NCI-H2171 (cell line): ENCODE data around the gene IFITM10.

Experiments
- DNase-seq: peaks from one replicate; lab custom pipeline; 2025; lab: John Stamatoyannopoulos, UW

Gene IFITM10

DNA sequence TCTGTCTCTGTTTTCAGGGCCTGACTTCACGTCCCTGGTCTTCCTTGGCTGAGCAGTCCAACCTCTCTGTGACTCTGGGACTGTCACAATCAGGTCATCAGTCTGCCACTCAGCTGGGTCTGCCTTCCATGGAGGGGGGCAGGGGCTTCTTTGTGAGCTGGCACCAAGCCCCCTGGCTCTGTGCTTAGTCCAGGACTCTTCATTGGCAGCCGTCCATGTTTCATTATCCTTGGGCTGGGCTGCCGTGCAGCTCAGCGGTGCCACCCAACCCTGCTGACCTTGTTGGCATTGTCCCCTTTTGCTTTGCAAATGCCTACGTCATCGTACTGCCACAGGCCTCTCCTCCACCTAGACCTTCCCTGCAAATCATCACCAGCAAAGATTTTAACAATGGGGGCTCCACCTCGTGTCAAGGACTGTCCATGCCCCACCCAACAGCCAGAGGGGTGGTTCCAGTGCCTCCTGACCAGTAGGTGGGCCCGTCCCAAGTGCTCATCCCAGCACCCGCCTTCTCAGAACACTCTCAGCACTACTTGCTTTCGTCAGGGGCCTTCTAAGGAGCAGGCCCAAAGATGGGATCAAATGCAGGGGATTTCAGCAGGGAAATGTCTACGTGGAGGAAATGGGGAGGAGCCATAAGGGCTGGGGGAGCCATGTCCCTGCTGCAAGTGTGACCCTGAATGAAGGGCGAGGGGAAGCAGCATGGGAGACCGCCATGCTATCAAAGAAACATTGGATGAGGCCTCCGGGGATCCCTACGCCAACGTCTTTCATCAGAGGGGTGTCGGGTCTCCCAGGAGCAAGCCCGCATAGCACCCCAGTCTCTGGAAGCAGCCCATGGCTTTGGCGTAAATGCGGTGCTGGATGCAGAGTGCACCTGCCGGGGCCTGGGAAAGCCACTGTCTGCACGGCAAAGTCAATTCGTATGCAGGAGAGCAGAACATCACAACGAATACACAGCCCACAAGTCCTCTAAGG lies 35.2 kb downstream of the IFITM10 start:
- no peak for DNase-seq

DNA sequence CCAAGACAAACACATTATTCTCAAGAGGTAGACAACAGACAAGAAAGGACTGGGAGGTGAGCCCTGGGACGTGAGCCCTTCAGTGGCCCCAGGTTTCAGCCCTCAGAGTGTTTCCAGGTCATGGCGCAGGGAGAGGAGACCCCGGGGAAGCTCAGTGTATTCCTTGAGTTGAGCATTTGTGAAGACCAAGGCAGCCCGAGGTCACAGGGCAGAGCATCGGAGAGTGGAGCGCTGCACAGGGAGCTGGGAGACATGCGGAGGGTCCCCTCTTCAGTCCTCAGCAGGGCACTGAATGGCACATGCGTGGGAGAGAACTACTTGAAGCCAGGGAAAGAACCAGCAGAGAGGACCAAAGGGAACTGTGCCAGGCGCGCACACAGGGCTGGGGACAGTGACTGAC lies 41.7 kb downstream of the IFITM10 start:
- DNase-seq: no peak

DNA sequence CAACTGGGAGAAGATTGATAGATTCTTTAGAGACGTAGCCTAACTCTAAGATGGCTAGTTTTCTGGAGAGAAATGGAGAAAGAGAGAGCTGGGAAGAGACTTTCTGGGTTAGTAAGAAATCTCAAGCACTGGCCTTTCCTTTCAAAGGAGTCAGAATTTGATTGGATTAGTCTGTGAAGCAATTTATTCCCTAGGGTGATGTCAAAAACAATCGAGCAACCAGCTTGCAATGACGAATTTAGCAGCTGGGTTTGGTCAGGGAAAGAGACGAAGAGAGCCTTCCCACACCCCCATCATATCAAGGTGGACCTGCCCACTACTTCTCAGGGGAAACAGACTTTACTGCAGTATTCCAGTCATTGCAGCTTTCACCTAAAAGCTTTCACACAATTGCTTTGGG lies 42.6 kb downstream of the IFITM10 start:
- DNase-seq: no peak

DNA sequence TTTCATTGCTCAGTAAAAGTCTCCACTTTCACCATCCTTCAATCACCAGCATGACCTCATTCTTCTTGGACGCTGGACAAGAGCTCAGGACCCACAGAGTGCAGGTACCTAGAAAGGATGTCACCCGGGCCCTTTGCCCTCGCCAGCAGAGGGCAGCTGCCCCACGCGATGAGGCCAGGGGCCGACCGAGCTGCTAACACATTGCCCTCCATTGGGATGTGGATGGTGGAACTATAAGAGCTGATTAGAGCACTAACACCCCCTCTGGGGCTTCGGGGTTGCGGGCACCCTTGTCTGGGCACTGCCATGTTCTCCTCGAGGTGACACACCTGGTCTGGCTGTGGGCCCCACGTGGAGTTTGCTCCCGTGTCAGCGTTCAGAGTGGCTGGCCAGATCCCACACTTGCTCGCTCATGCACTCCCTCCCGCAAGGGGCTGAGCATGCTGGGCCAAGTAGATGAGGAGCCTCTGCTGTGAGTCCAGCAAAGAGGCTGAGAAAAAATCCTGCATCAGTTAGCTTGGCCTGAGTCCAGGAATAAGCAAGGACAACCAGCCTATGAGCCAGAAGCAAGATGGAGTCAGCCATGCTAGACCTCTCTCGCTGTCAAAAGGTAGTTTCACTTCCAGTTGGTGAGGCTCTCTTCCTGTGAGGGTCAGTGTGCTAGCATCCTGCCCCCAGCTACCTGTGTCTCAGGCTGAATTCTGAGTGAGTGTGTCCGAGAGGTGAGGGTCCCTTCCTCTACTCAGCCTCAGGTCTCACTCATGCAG lies 43.6 kb downstream of the IFITM10 start:
- DNase-seq: no peak

DNA sequence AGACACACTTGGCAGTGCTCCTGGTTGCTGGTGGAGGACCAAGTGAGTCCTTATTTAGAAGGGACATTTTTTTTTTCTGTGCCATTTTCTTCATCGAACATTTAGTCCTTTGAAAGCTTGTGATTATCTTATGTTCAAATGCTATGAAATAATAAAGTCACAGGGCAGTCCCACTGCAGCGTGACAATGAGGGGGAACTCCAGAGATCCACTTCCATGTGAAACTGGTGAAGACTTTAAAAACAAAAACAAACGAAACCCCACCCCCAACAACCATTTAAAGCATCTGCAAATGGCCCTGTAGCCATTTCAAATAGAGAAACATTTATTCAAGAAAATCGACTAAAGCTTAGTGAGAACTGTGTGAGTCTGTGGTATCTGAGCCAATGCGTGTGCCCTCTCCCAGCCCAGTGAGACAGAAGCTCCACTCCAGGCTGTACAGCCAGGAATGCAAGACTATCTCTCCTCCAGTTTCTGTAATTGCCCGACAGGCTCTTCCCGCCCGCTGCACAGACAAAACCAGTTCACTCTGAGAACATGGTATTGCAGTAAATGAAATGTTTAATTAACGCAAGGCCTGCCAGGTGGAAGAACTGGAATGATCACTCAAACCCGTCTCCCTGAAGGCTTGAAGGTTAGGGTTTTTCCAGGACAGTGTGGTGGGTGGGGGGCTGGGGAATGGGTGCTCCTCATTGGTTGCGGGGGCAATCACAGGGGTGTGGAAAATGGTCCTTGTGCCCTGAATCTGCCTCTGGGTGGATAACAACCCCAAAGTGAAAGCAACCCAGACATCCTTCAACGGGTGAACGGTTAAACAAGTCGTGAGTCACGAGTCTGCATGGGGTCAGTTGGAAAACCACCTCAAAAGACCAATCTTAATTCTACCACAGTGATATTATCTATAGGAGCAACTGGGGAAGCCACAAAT lies 45.0 kb downstream of the IFITM10 start:
- no peak for DNase-seq

DNA sequence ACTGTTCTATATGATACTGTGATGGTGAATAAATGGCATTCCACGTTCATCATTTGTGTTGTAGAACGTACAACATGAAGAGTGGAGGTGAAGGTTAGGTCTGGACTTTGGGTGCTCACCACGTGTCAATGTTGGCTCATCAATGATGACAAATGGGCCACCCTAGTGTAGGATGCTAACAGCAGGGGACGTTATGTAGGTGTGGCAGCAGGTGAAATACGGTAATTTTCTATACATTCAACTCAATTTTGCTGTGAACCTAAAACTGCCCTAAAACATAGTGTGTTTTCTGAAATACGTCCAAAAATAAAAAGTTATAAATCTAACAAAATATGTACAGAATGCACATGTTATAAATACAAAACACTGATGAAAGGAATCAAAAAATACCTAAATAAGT lies 47.2 kb downstream of the IFITM10 start:
- no peak for DNase-seq

DNA sequence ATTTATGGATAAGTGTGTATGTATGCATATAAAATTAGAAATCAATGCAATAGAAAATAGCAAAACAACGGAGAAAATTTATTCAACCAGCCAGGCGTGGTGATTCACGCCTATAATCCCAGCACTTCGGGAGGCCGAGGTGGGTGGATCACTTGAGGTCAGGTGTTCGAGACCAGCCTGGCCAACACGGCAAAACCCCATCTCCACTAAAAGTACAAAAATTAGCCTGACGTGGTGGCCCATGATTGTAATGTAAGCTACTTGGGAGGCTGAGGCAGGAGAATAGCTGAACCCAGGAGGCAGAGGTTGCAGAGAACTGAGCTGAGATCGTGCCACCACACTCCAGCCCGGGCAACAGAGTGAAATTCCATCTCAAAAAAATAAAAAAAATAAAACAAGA lies 47.9 kb downstream of the IFITM10 start:
- DNase-seq: no peak

DNA sequence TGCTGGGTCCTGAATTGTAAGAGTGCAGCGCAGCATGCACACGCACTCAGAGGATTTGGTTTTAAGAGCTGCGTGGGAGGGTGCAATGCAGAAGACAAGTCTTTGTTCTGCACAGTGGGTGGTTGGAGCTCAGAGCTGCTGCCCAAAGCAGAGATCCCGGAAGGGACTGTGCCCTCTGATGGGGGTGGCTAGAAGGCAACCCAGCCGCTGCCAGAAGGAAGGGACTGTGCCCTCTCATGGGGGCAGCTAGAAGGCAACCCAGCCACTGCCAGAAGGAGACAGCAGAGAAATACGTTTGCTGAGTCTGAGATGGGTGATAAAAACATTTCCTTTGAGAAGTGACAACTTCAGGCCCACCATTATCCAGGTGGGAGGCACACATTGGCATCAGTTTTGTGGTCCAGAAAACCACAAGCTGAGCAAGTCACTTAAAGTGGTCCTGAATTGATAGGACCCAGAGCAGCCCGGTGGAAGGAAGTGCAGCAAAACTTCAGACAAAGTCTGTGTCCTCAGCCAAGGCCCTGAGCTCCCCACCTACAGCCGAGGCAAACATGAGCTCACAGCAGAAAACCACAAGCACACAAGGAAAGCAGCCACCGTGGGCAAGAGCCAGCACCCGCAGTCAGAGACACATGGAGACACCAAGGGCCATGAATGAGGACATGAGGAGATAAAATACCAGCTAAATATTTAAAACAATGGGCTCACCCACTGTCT lies 49.1 kb downstream of the IFITM10 start:
- DNase-seq: no peak

DNA sequence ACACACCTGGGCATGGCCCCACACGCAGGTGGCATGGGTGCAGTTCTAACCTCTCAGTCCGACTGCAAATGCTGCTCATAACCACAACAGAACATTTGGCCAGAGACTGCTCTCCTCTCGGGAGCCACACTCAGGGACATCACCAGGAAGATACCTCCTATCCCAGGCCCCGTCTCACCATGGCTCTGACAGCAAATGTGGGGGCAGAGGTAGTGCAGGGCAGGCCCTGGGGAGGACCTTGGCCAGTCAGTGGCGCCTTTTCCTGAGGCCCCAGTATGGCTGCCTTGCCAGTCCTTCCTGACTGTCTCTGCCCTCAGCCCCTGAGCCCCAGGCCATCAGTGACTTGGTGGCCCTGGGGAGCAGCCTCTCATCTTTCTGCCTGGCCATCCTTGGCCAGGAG lies 50.6 kb downstream of the IFITM10 start:
- DNase-seq: no peak

DNA sequence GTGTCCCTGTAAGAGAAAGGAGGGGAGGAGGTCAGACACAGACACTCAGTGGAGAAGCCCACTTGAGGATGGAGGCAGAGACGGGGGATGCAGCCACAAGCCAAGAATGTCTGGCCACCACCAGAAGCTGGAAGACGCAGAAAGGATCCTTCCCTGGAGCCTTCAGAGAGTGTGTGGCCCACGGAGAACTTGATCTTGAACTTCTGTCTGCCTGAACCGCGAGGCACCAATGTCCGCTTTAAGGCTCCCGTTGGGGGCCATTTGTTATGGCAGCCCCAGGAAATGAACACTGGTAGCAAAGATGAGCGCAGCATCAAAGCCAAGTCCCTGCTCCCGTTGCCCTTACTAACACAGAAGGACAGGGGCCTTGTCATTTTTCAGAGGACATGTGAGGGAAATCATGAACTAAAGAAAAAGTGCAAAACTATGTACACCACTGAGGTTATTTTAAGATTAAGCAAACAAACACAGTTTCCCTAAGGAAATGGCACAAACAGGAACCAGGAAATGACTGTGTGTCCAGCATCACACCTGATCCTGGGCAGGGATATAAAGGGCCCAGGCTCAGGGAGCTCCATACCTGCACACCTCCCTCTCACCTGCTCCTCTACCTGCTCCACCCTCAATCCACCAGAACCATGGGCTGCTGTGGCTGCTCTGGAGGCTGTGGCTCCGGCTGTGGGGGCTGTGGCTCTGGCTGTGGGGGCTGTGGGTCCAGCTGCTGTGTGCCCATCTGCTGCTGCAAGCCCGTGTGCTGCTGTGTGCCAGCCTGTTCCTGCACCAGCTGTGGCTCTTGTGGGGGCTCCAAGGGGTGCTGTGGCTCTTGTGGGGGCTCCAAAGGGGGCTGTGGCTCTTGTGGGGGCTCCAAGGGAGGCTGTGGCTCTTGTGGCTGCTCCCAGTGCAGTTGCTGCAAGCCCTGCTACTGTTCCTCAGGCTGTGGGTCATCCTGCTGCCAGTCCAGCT lies 53.5 kb downstream of the IFITM10 start, which contains the start of gene KRTAP5-6:
TSS of gene KRTAP5-6 (plus strand) at position 588 of the 963 bp plus-strand sequence. CDS start at position 639, 51 bp downstream.
- DNase-seq: no peak

DNA sequence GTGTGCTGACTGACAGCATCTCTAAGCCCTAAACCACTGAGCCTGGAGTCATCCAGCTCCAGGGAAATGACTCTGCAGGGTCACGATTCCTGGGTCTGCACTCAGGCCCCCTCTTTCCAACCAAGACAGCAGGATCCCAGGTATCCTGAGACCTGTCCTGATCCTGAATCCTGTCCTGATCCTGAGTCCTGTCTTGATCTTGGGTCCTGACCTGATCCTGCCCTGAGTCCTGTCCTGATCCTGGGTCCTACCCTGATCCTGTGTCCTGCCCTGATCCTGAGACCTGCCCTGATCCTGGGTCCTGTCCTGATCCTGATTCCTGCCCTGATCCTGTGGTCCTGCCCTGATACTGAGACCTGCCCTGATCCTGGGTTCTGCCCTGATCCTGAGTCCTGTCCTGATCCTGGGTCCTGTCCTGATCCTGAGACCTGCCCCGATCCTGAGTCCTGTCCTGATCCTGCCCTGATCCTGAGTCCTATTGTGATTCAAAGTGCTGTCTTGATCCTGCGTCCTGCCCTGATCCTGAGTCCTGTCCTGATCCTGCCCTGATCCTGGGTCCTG lies 54.8 kb downstream of the IFITM10 start:
- no peak for DNase-seq

DNA sequence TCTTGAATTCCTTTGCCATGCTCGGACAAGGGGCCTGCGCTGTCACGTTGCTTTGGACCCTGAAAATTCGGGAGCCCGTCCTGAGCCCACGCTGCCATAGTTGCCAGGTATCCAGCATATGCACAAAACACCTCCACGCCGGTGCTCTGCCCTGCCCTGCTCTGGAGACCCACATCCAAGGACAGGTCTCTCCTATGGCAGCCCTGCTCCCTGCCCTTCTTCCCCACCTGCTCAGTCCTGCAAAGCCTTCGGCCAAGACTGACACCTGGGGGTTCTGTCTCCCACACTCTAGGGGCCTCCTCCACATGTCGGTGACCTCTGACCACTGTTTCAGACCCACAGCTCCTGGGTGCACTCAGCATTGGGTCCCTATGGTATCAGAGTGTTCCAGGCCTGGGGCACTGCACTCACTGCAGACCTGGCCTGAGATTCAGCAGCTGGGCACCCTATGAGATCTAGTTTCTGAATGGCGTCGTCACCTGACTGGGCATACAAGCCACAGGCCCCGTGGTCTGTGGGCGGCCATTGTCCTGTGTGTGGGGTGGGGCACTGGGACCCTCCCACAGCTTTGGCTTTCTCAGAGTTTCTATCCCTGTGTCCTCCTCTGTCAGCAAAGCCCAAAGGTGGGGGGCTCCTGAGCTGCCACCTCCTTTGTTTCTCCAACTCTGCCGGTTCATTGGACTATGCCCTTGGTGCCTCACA lies 55.4 kb downstream of the IFITM10 start:
- DNase-seq: no peak

DNA sequence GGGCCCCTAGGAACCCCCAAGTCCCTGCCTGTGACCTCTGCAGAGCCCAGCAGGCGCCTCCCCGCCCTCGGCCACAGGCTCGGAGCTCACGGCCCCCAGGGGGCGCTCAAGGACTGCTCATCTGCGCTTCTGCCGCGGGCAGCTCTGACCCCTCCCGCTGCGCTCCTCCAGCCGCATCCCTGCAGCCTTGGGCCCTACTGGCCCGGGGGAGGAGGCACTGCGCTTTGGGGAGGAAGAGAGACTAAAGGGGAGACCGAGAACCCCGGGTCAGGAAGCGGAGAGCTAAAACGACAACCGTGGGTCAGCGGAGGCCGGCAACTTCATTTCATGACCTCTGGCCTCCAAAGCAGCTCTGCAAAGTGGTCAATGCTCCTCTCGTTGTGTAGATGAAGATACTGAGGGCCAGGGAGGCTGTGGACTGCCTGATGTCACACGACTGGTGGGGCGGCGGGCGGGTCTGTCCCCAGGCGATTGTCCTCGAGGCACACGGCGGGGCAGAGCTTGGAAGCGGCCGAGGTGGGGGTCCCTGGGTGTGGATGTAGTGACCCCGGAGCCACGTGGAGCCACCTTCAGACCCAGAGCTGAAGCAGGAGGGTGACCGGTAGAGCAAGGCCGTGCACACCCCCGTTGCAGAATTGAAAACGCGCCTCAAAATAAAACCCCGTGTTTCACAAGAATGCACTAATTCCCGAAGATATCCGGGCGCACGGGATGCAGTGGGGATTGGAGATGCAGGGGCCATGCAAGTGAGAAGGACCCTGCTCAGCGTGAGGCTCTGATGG lies 56.1 kb downstream of the IFITM10 start:
- peak; percentile 19 for DNase-seq

DNA sequence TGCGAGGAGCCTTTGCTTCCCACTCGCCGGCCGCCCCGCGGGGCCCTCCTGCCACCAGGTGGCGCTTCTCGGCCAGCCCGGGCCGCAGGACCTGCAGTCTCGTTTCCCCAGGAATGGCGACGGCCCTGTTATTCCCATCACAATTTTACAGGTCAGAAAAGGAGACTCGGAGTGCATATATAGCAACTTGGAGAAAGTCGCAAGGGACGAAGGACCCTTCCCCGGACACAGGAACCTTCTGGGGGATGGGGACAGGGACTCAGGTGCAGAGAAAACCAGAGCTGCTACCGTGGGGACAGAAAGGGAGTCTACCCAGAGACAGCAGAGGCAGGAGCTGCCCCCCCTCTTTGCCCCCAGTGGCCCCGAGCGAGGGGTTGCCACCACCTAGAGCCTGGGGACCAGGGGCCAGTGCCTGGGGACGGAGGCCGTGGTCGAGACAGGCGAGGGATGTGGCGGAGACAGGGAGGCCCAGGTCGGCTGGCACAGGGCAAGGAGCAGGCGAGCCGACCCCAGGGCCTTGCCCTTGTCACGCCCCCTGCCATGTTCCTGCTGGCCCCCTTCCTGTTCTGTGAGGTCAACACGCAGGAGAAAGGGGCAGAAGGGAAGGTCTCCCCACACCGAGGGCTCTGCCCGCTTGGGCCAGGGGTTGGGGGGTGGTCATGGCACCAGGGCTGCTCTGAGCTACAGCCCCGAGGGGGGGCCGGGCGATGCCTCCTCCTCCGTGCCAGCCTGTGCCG lies 56.9 kb downstream of the IFITM10 start:
- peak; percentile 24 for DNase-seq

DNA sequence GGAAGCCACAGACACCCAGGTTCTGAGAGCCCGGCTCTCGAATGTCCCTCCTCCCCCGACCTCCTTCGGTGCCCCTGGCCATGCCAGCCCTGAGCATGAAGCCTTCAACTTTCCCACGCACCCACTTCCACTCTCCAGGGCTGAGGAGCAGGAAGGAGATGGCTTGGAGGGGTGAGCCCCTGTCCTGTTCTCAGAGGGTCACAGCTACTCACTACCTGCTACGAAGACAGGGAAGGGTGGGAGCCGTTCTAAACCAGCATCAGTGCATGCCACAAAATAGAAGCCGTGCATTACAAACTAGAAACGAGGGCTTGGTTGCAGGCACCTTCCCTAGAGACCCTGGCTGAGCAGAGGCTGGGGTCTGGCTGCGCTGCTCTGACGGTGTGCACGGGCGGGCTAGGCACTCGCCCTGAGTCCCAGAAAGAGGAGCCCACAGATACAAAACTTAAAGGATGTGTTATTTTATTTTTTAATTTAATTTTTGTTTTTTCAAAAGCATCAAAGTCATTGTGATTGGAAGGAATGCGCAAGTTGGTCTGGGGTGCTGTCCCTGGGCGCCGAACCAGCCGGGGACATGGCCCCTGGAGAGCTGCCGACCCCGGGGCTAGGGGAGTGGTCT lies 57.6 kb downstream of the IFITM10 start:
- no peak for DNase-seq

DNA sequence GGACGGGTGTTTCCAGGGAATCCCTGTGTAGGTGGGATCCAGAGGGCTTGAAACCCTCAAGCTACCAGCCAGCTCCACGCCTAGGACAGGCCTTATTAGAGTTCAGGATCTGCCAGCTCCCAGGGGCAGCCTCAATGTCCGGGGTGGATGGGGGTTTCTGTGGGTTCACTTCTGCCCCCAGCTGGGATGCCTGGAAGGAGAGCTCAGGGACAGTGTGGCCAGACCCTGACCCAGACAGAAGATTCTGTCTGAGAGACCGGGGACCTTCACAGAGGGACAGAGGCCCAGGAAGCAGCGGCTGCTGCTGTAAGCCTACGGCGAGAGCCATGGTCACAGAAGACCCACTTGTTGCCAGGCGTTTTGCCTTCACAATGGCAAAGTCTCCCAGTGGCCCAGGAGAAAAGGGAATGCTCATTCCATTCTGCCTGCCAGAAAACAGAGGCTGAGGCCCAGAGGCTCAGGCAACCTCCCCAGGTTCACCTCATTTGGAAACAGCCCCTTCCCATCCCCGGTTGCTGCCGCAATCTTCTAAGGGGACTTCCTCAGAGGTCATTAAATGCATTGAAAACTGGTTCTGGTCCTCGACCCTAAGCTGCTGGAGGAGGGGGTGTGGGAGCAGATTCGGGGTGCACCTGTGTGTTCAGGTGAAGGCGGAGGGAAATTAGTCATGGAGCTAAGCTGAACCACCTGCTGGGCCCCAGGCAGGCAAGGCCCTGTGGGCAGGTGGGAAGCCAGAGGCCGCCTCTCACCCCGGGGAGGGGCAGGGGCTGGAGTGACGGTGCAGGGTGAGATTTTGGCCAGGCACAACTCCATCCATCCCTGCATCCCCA lies 58.3 kb downstream of the IFITM10 start:
- DNase-seq: no peak
